Activated CD4-positive, alpha-beta T cell treated with anti-CD3 and anti-CD28 coated beads for 24 hours (primary cell): ENCODE measurements around the gene DYRK4.

Experiments
- DNase-seq, 2 donors: peaks; one replicate each; pipeline ENCODE4 v3.0.0-alpha.2; 2020; ENCODE audit warnings: low read depth in 2 of 2

The DYRK4 gene

GRCh38 chr12:4563336-4563735 is 1.3 kb downstream of the DYRK4 start:
- DNase-seq: no peak

DNA sequence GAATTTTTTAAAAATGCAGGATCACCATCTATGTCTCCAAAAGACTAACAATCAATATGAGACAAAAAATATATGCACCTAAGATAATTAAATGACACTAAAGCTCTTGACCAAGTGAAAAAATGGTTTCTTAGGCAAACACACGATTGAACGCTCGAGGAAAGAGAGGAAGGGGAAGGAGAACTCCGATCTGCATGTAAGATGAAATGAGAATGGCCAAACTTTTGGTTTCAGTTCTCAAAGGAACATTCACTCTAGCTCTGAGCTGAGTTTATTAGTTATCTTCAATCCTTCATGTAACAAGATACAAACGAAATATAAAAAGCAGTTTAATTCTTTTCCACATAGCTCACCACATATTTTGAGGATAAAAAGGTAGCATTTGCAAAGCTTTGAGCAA is 2.8 kb downstream of the DYRK4 start:
- no peak for DNase-seq

GRCh38 chr12:4566474-4566873 is 4.5 kb downstream of the DYRK4 start:
- no peak for DNase-seq

DNA sequence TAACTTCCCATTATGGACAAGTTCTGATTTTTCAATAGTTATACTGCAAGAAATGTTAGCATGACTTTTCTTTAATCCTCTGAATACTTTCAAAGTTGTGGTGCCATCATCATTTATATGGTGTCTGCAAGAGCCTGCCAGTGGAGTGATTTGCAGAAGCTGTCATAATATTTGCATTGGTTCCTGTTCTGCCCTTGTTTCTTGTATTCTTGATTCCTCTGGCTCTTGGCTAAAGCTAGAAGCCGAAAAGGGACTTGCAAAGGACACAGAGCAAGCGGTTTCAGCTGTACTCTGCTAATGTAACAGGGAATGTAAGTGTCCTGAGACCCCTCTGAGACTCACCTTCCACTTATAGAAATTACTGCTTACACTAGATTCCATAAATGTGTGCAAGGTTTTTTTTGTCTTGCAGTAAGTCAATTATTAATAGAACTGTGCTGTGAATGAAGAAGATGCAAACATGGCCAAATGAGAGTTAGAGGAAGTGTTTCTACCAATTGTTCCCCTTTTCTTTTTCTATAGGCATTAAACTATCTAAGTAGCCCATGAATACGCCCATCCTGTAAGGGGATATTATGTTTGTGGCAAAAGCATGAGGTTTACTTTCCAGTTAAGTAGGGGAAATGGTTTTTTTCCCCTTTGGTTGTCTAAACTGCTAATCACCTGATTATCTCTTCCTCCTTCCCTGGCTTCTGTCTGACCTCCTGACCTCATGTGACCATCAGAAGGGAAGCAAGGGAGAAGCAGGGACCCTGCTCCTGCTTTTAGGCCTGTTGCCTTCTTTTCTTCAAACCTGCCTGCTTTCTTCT is 5.3 kb downstream of the DYRK4 start:
- no peak for DNase-seq

DNA sequence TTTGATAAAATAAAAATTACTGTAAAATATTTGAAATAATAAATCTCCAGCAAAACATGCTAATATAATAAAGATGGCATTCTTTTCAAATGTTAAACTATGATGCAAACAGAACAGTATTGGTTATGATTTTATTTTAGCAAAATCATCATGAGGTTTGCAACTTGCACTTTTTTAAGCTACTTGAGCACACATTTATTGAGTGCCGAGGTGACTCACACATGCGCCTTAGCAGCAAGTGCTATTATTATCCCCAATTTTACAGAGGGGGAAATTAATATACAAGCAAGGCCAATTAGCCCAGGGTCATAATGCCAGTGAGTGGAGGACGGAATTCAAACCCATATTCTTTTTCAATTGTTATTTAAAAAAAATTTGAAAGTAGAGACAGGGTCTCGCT is 7.3 kb downstream of the DYRK4 start:
- DNase-seq: no peak

- DNase-seq: no peak
These were observed 10.7 kb downstream of the DYRK4 start for GRCh38 chr12:4572680-4573079.

GRCh38 chr12:4579305-4580102 is 17.5 kb downstream of the DYRK4 start:
- no peak for DNase-seq

GRCh38 chr12:4580281-4580688 is 18.3 kb downstream of the DYRK4 start:
- DNase-seq: no peak

DNA sequence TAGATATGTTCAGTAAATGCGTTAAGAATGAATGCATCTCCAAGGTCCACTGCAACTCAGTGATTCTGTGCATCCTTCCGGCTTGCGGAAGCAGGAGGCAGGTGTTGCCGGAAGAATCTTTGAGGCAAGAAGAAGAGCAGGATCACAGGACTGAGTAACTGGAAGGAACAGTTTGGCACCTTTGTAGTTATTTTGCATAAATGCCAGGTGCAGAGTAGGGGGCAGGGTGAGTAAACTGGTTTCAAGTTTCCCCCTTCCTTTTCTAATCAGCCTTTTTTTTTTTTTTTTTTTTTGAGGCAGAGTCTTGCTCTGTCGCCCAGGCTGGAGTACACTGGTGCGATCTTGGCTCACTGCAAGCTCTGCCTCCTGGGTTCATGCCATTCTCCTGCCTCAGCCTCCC is 22.3 kb downstream of the DYRK4 start:
- no peak for DNase-seq

DNA sequence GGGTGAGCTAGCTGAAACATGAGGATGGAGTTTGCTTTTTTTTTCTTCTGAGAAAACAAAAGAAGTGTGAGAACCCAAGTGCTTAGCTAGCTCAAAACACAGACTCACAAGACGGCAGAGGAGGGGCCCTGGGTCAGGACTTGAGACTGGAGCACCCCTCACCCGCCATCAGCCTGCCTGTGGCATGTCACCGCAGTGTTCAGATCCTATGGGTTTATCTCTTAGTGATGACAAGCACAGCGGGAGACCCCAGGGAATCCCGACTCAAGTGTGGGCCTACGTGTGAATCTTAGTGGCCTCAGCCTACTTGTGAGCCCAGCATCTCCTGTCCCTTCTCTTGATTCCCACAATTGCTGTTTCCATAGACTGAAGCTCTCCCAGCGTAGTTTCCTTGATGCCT is 22.9 kb downstream of the DYRK4 start:
- DNase-seq: no peak

- DNase-seq: no peak
These were observed 24.5 kb downstream of the DYRK4 start for GRCh38 chr12:4586500-4586899.

GRCh38 chr12:4587108-4587507 is 25.1 kb downstream of the DYRK4 start:
- DNase-seq: no peak

DNA sequence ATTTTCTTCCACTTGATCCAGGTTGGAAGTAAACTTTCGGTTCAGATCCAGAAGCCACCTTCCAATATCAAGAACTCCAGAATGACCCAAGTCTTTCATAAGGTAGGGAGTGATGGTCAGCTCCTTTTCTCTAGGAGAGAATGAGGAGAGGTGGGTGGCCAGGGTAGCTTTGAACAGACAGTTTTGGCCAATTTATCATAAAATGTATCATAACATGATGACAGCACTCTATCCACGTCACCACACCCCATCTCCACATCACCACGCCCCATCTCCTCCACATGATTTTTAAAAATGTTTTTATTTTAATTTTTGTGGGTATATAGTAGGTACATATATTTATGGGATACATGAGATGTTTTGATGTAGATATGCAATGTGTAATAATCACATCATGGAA is 26.9 kb downstream of the DYRK4 start:
- DNase-seq: no peak

- DNase-seq: no peak
These were observed 27.9 kb downstream of the DYRK4 start for GRCh38 chr12:4589941-4590340.

- no peak for DNase-seq
These were observed 29.2 kb downstream of the DYRK4 start for GRCh38 chr12:4591180-4591687.

DNA sequence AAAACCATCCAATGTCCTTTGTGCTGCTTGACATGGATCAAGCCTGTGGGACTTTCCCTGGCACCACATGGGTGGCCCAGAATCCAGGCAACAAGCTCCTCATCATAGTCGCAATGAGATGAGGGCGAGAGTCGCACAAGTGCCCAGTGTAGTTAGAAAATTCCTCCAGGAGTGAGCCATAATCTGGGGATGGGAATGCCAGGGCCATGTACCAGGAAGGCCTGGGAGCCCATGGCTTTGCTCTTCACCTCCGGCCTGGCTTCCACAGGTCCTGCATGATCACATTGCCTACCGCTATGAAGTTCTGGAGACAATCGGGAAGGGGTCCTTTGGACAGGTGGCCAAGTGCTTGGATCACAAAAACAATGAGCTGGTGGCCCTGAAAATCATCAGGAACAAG is 33.9 kb downstream of the DYRK4 start:
- no peak for DNase-seq

GRCh38 chr12:4603421-4603820 is 41.4 kb downstream of the DYRK4 start:
- DNase-seq: no peak

DNA sequence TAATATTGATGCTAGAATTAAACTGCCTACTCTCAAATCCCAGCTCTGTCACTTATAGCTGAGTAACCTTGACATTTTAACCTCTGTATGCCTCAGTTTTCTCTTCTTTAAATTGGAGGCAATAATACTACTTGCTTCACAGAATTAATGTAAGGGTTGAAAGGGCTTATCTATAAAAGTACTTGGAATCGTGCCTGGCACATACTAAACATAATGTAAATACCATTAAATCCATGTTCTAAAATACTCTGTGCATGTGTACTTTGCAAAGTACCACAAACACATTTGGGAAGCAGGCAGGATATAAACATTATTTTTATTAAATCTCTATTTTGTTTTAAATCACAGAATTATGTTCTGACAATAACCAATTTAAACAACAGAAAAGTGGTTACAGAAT is 41.9 kb downstream of the DYRK4 start:
- DNase-seq: no peak

DNA sequence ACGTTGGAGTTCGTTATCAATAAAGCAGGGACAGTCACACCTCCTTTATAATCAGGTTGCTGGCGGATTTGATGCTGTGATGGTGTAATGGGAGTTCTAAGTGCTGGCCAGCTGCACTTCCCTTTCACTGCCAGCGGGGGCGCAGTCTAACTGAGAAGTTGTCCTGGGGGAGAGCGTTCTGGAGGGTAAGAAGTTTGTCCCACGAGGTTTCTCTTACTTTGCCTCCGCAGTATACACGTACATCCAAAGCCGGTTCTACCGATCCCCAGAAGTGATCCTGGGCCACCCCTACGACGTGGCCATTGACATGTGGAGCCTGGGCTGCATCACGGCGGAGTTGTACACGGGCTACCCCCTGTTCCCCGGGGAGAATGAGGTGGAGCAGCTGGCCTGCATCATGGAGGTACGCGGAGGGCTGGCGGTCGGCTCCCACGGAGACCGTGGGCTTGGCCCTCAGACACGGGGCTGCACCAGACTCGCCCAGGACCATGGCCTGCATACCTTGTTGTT is 42.7 kb downstream of the DYRK4 start:
- DNase-seq: peak; percentile 72 to 74

GRCh38 chr12:4607056-4607455 is 45.0 kb downstream of the DYRK4 start:
- no peak for DNase-seq

- DNase-seq: no peak
These were observed 47.1 kb downstream of the DYRK4 start for GRCh38 chr12:4609071-4609470.

- no peak for DNase-seq
These were observed 48.5 kb downstream of the DYRK4 start for GRCh38 chr12:4610481-4610880.

DNA sequence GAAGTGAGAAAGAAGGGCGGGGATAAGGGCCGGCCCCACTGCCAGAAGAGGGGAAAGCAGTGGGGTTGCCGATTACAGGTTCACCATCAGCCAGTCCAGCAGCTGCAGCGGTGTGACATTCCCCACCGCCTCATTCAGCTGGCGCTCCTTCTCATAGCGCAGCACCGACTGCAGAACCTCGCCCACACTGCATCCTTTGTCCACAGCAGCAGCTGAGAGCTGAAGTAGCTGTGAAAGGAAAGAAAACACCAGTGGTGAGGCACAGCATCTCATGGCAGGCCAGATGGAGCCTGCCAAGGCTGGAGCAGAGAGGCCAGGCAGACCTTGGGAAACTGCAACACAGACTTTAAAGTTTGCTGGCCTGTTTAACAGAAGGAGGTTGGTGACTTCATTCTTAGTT is 53.7 kb downstream of the DYRK4 start:
- DNase-seq: no peak
